Common myeloid progenitor, CD34-positive (primary cell): ENCODE data around the gene MACROH2A1.
A peak's percentile ranks its signal among the peaks of the same experiment; 100 is the strongest.

Experiments used
- CTCF ChIA-PET: fragments of 350-600 bp; sonication (Branson Sonifier 250); formaldehyde crosslinking; loops from one replicate; lab custom pipeline; 2021; ENCODE audit warnings: antibody characterized with exemption; lab: Charles Lee
- POLR2A ChIA-PET: fragments of 350-600 bp; sonication (Branson Sonifier 250); formaldehyde crosslinking; loops from one replicate; lab custom pipeline; 2021; ENCODE audit warnings: antibody characterized with exemption; lab: Charles Lee
- DNase-seq, 3 donors: peaks; one replicate each; pipeline versions ENCODE4 v3.0.0 to v3.0.0-alpha.2; 2013
- H3K27ac ChIP-seq, 2 experiments: 1 replicate in 1 of 2; 2 replicates in 1 of 2; pipeline ENCODE4 v1.7.0; 2013; ENCODE audit warnings: inconsistent platforms in 2 of 2, low read length in 2 of 2, mild to moderate bottlenecking in 2 of 2, low read depth in 1 of 2, moderate library complexity in 1 of 2; ENCODE audit not compliant: severe bottlenecking in 2 of 2, insufficient read depth in 1 of 2, poor library complexity in 1 of 2
- H3K27me3 ChIP-seq, 5 experiments: replicated peaks in 2 of 5; 1 replicate in 3 of 5; 2 replicates in 2 of 5; pipeline versions ENCODE4 v1.6.1 to v1.7.0; 2013; ENCODE audit warnings: low read length in 4 of 5, mild to moderate bottlenecking in 2 of 5, moderate library complexity in 2 of 5, inconsistent platforms in 1 of 5; ENCODE audit not compliant: insufficient read depth in 5 of 5, control insufficient read depth in 4 of 5
- H3K36me3 ChIP-seq, 4 experiments: 1 replicate in 2 of 4; 2 replicates in 2 of 4; pipeline versions ENCODE4 v1.6.1 to v1.7.0; 2013; ENCODE audit warnings: low read length in 3 of 4, control low read depth in 1 of 4, mild to moderate bottlenecking in 1 of 4; ENCODE audit not compliant: control insufficient read depth in 4 of 4, insufficient read depth in 4 of 4
- H3K4me1 ChIP-seq, 4 experiments: 1 replicate in 3 of 4; 2 replicates in 1 of 4; pipeline versions ENCODE4 v1.6.1 to v1.7.1; 2013; ENCODE audit warnings: low read length in 3 of 4, mild to moderate bottlenecking in 3 of 4, control low read depth in 1 of 4, inconsistent platforms in 1 of 4, moderate library complexity in 1 of 4; ENCODE audit not compliant: control insufficient read depth in 4 of 4, insufficient read depth in 4 of 4; ENCODE audit errors: control extremely low read depth in 1 of 4
- H3K4me3 ChIP-seq, 7 experiments: 1 replicate in 4 of 7; 2 replicates in 3 of 7; pipeline versions ENCODE4 v1.5.1 to v1.7.0; 2013; ENCODE audit warnings: mild to moderate bottlenecking in 7 of 7, low read length in 6 of 7, moderate library complexity in 6 of 7, inconsistent platforms in 2 of 7, low read depth in 2 of 7, control low read depth in 1 of 7; ENCODE audit not compliant: insufficient read depth in 4 of 7, control insufficient read depth in 1 of 7; ENCODE audit errors: extremely low read depth in 1 of 7
- H3K9me3 ChIP-seq, 5 experiments: 1 replicate in 4 of 5; 2 replicates in 1 of 5; pipeline versions ENCODE4 v1.6.1 to v1.7.1; 2013; ENCODE audit warnings: low read length in 4 of 5, mild to moderate bottlenecking in 2 of 5, inconsistent platforms in 1 of 5, low read depth in 1 of 5, moderate library complexity in 1 of 5; ENCODE audit not compliant: control insufficient read depth in 4 of 5, insufficient read depth in 2 of 5; ENCODE audit errors: control extremely low read depth in 1 of 5
- WGBS: methylation state at CpG from one replicate; pipeline ENCODE4 v1.1.5; 2013; ENCODE audit not compliant: insufficient coverage; 5-methylcytosine and 5-hydroxymethylcytosine counted together

MACROH2A1 gene

DNA sequence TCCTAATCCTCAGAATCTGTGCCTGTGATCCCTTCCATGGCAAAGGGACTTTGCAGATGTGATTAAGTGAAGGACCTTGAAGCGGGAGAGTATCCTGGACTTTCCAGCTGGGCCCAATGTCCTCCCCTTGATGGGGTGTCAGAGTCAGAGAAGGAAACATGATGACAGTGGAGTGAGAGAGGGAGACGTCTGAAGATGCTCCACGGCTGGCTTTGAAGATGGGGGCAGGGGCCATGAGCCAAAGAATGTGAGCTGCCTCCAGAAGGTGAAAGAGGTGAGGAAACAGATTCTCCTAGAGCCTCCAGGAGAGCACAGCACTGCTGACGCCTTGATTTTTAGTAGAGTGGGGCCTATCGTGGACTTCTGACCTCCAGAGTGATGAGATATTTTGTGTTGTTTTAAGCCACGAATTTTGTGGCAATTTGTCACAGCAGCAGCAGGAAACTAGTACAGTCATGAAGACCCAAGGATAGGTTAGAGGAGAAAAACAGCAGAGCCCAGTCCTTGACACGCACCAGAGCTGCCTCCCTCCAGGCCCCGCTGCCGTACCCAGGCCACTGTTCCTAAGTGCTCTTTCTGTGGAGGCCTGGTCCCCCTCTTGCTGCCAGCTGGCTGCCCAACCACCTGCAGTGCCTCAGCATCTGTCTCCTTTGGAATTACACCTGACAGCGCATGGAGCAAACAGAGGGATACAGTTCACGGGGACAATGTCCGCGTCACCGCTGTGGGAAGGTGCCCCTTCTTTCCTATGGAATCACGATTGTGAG, 78.1 kb downstream of the MACROH2A1 start:
- 97% methylated on average over 15 of the region's 15 CpGs for WGBS
- ChIA-PET POLR2A (no interaction called here), CTCF (no interaction called here)
- Histone ChIP-seq H3K36me3 (no peaks in the 10 kb centered on the region), H3K4me3 (no peak overlapping the region), H3K9me3 (no peaks in the 10 kb centered on the region), H3K27ac (no peak overlapping the region), H3K4me1 (peaks cover 0 to 3% (median 0%) of the 10 kb centered on the region in 4 experiments), H3K27me3 (no peaks in the 10 kb centered on the region)
- DNase-seq: no peak

- CTCF ChIA-PET: no interaction called here
- H3K27ac ChIP-seq: no peak overlapping the region
- WGBS: 92% methylated on average over 7 of the region's 8 CpGs
- no peak for DNase-seq
- no peaks in the 10 kb centered on the region for H3K27me3 ChIP-seq
- peaks cover 0 to 4% (median 1%) of the 10 kb centered on the region in 4 experiments for H3K4me1 ChIP-seq
- POLR2A ChIA-PET: no interaction called here
- H3K36me3 ChIP-seq: no peaks in the 10 kb centered on the region
- H3K9me3 ChIP-seq: no peaks in the 10 kb centered on the region
- no peak overlapping the region for H3K4me3 ChIP-seq
Observed at GRCh38 chr5:135319928-135320606, 79.0 kb downstream of the MACROH2A1 start.

DNA sequence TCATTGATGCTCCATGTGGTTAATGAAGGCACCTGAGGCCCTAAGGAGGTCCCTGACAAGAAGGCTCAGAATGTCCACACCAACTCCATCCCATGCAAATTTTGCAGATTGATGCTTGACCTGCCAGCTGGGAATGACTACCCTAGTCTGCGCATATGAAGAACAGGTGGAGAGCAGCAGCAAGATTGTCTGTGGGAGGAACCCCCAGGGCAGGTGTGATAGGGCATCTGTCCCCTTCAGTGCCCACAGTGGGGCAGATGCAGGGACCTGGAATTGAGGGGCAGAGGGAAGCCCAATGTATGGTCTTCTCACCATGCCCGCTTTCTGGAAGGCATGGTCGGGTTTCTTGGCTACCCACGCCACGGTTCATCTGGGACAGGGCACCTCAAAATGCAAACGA, 79.6 kb downstream of the MACROH2A1 start:
- ChIA-PET CTCF (no interaction called here), POLR2A (no interaction called here)
- Histone ChIP-seq H3K27me3 (no peaks in the 10 kb centered on the region), H3K4me1 (peaks cover 0 to 4% (median 1%) of the 10 kb centered on the region in 4 experiments), H3K4me3 (no peak overlapping the region), H3K27ac (no peak overlapping the region), H3K36me3 (no peaks in the 10 kb centered on the region), H3K9me3 (no peaks in the 10 kb centered on the region)
- WGBS: 100% methylated on average over 4 of the region's 6 CpGs
- DNase-seq: no peak

GRCh38 chr5:135318924-135319323, 80.1 kb downstream of the MACROH2A1 start:
- ChIA-PET POLR2A (no interaction called here), CTCF (no interaction called here)
- no peak overlapping the region for H3K27ac ChIP-seq
- H3K36me3 ChIP-seq: no peaks in the 10 kb centered on the region
- no CpG with 5 or more reads among the region's 1 CpG for WGBS
- no peak overlapping the region for H3K4me3 ChIP-seq
- no peak for DNase-seq
- no peaks in the 10 kb centered on the region for H3K27me3 ChIP-seq
- H3K4me1 ChIP-seq: peaks cover 0 to 4% (median 1%) of the 10 kb centered on the region in 4 experiments
- no peaks in the 10 kb centered on the region for H3K9me3 ChIP-seq

- Histone ChIP-seq H3K36me3 (no peaks in the 10 kb centered on the region), H3K9me3 (no peaks in the 10 kb centered on the region), H3K4me3 (no peak overlapping the region), H3K27me3 (no peaks in the 10 kb centered on the region), H3K4me1 (peaks cover 0 to 4% (median 2%) of the 10 kb centered on the region in 4 experiments), H3K27ac (no peak overlapping the region)
- DNase-seq: no peak
- 95% methylated on average over 4 of the region's 4 CpGs for WGBS
- POLR2A ChIA-PET: no interaction called here
- CTCF ChIA-PET: no interaction called here
Observed at GRCh38 chr5:135318037-135318436, 81.0 kb downstream of the MACROH2A1 start.

DNA sequence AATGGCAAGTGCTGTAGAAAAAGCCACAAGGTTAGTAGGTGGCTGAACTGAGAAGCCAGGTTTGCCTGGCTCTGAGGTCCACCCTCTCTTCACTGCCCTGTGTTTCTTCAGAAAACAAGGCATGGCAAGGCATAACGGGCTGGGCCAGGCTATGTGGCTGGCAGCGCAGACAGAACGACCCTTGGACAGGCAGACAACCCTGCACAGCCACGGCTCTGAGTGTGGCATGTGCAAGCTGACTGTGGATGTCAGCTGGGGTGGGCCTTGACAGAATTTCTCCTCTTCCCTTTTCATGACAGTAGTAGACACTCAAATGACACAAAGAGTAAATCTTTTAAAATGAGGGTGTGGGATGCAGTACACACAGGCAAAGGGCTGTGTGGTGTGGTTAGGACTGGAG, 81.7 kb downstream of the MACROH2A1 start:
- ChIA-PET CTCF (no interaction called here), POLR2A (no interaction called here)
- WGBS: 97% methylated on average over 4 of the region's 4 CpGs
- Histone ChIP-seq H3K9me3 (no peaks in the 10 kb centered on the region), H3K27me3 (no peaks in the 10 kb centered on the region), H3K27ac (no peak overlapping the region), H3K4me1 (peaks cover 0 to 4% (median 2%) of the 10 kb centered on the region in 4 experiments), H3K4me3 (no peak overlapping the region), H3K36me3 (no peaks in the 10 kb centered on the region)
- no peak for DNase-seq

DNA sequence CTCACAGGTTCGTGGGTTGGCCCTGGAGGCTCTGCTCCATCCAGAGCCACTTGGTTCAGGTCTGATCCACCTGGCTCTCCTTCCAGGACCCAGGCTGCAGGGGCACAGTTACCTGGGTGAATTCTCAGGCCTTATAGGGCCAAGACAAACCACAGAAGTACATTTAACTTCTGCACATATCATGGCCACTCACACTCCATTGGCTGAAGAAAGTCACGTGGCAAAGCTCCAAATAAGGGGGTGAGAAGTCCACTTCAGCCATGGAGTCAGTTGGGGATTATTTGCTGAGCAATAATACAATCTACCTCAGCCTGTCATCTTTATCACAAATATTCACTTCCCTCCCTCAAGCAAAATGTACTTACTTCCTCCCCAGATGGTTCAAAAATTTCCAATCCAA, 83.6 kb downstream of the MACROH2A1 start:
- Histone ChIP-seq H3K9me3 (no peaks in the 10 kb centered on the region), H3K27me3 (no peaks in the 10 kb centered on the region), H3K27ac (no peak overlapping the region), H3K4me3 (no peak overlapping the region), H3K36me3 (no peaks in the 10 kb centered on the region), H3K4me1 (peaks cover 0 to 11% (median 6%) of the 10 kb centered on the region in 4 experiments)
- ChIA-PET POLR2A (no interaction called here), CTCF (no interaction called here)
- 83% methylated on average over 2 of the region's 2 CpGs for WGBS
- peak in 2 of 3 donors; percentile 13 to 17 for DNase-seq
